HepG2 (cell line): ENCODE measurements around the gene ZNF507. TPM values are rescaled to one million over a fixed set of nuclear protein-coding genes. Genes with fewer than 3 reads are reported as not detected.

Experiments
- ATAC-seq: fragments of 200-7000 bp; cut with Tn5 transposase; 3 replicates; pipeline ENCODE4 v1.9.1; 2020; ENCODE audit warnings: mild to moderate bottlenecking, moderate library complexity
- BruUV-seq: library from RNA; stranded (reverse); fragments of 400-500 nt; replicated peaks from 2 replicates; lab custom pipeline; 2021; lab: Mats Ljungman, UMichigan
- CTCF ChIA-PET: fragments of 300-600 bp; formaldehyde crosslinking; extraction: SDS; loops from one replicate; lab custom pipeline; 2021; ENCODE audit warnings: low total read pairs, inconsistent platforms, low intra/inter-chr PET ratio; lab: Yijun Ruan, JAX
- POLR2A ChIA-PET: fragments of 350-600 bp; sonication (Branson Sonifier 250); formaldehyde crosslinking; loops from one replicate; lab custom pipeline; 2020; ENCODE audit warnings: antibody characterized with exemption, inconsistent platforms; lab: Yijun Ruan, JAX
- DNase-seq: peaks from one replicate; pipeline ENCODE4 v3.0.0-alpha.2; 2015; ENCODE audit warnings: low spot score
- FAIRE-seq: peaks from 3 replicates; lab custom pipeline; 2011; peaks lifted over from hg19 to GRCh38; lab: Jason Lieb, UNC
- H2AFZ ChIP-seq: one replicate; pipeline ENCODE4 v1.6.1; 2011; ENCODE audit warnings: low read length, inconsistent platforms
- H3K27ac ChIP-seq: fragments of 300-600 bp; 3 replicates; pipeline ENCODE4 v1.8.0; 2011; ENCODE audit warnings: mixed run types, mild to moderate bottlenecking, mixed read lengths, low read length, inconsistent platforms; ENCODE audit not compliant: insufficient read depth; ENCODE audit errors: extremely low read length
- H3K27me3 ChIP-seq, 2 experiments: fragments of 200-600 bp in 1 of 2; 2 replicates in 1 of 2; 3 replicates in 1 of 2; pipeline versions ENCODE4 v1.6.0 to v1.8.0; 2011; ENCODE audit warnings: low read length in 2 of 2, mild to moderate bottlenecking in 2 of 2, moderate library complexity in 2 of 2, inconsistent platforms in 1 of 2; ENCODE audit not compliant: insufficient read depth in 2 of 2, control insufficient read depth in 1 of 2
- H3K36me3 ChIP-seq, 2 experiments: fragments of 200-600 bp in 1 of 2; replicated peaks in 1 of 2; 2 replicates in 1 of 2; 3 replicates in 1 of 2; pipeline versions ENCODE4 v1.5.1 to v1.8.0; 2011; ENCODE audit warnings: low read length in 2 of 2, inconsistent platforms in 1 of 2; ENCODE audit not compliant: insufficient read depth in 2 of 2, control insufficient read depth in 1 of 2
- H3K4me1 ChIP-seq: 2 replicates; pipeline ENCODE4 v1.5.1; 2012; ENCODE audit warnings: low read length, inconsistent platforms; ENCODE audit not compliant: insufficient read depth
- H3K4me2 ChIP-seq: 2 replicates; pipeline ENCODE4 v1.6.0; 2011; ENCODE audit warnings: low read depth, low read length, inconsistent platforms
- H3K4me3 ChIP-seq, 3 experiments: fragments of 200-600 bp in 1 of 3; sonication (generic), shearing (Covaris generic) in 1 of 3; replicated peaks in 1 of 3; 2 replicates each; pipeline ENCODE4 v1.5.1; 2011 to 2016; ENCODE audit warnings: low read length in 3 of 3, inconsistent platforms in 2 of 3, low read depth in 2 of 3, mild to moderate bottlenecking in 2 of 3, control low read depth in 1 of 3, mixed read lengths in 1 of 3; ENCODE audit not compliant: insufficient read depth in 1 of 3
- H3K79me2 ChIP-seq: one replicate; pipeline ENCODE4 v1.6.1; 2011; ENCODE audit warnings: low read length, inconsistent platforms; ENCODE audit not compliant: insufficient read depth
- H3K9ac ChIP-seq: 2 replicates; pipeline ENCODE4 v1.6.0; 2011; ENCODE audit warnings: mild to moderate bottlenecking, low read depth, low read length, inconsistent platforms; ENCODE audit not compliant: insufficient read depth
- H3K9me3 ChIP-seq: 2 replicates; pipeline ENCODE4 v1.5.1; 2012; ENCODE audit warnings: mild to moderate bottlenecking, low read length
- H4K20me1 ChIP-seq: 2 replicates; pipeline ENCODE4 v1.6.0; 2011; ENCODE audit warnings: inconsistent platforms, mild to moderate bottlenecking, low read length, moderate library complexity; ENCODE audit not compliant: insufficient read depth
- ERF ChIP-seq: IDR thresholded peaks from 2 replicates; pipeline ENCODE4 v1.6.1; 2018; ENCODE audit warnings: missing biosample characterization, missing genetic modification reagents
- HOXD1 ChIP-seq: sonication (generic); formaldehyde crosslinking; IDR thresholded peaks from 2 replicates; pipeline ENCODE4 v1.5.0; 2020; ENCODE audit warnings: missing genetic modification reagents
- REL ChIP-seq: sonication (generic); formaldehyde crosslinking; conservative IDR thresholded peaks from 2 replicates; pipeline ENCODE4 v1.8.0; 2022; ENCODE audit warnings: mild to moderate bottlenecking, missing genetic modification reagents, moderate library complexity
- WGBS: methylation state at CpG from one replicate; pipeline ENCODE4 v1.1.6; 2017; ENCODE audit warnings: low lambda C conversion rate; 5-methylcytosine and 5-hydroxymethylcytosine counted together
- in situ Hi-C: cut with HindIII; loops from 2 replicates; pipeline ENCODE4 v1.10.0; 2017; ENCODE audit warnings: low pct_unique_long_range_greater_than_20kb; ENCODE audit not compliant: extremely low pct_ligation_motif_present
- intact Hi-C: fragments of 100-400 bp; cut with micrococcal nuclease; formaldehyde crosslinking; loops from one replicate; pipeline ENCODE4 v1.10.0; 2022; ENCODE audit not compliant: unreplicated experiment
- polyA plus RNA-seq, 8 experiments: library from polyadenylated mRNA; depleted of rRNA in 3 of 8; stranded (reverse) in 7 of 8; unstranded in 1 of 8; fragments of >200 nt; fragmentation: Illumina TruSeq in 4 of 8; extraction: Trizol in 4 of 8; gene quantifications; 2 replicates each; pipeline versions ENCODE4 v1.2.1 to v1.2.3, GENCODE V29; 2011 to 2016; ENCODE audit warnings: low read depth in 4 of 8, missing spikeins in 1 of 8, mixed read lengths in 1 of 8; ENCODE audit not compliant: insufficient read depth in 1 of 8
- total RNA-seq, 5 experiments: library from RNA; depleted of rRNA; stranded (reverse); fragments of >200 nt; fragmentation: Illumina TruSeq; extraction: Trizol; gene quantifications; 2 replicates each; pipeline ENCODE4 v1.2.3, GENCODE V29; 2016; ENCODE audit warnings: low read depth in 1 of 5
- TF ChIP-seq, protein P1 (sequence below): sonication (generic); formaldehyde crosslinking; IDR thresholded peaks from 2 replicates; pipeline ENCODE4 v1.4.0; 2020; ENCODE audit warnings: missing genetic modification reagents
- TF ChIP-seq, protein P2 (sequence below): sonication (generic); formaldehyde crosslinking; IDR thresholded peaks from 2 replicates; pipeline ENCODE4 v1.5.0; 2020; ENCODE audit warnings: mild to moderate bottlenecking, missing genetic modification reagents, moderate library complexity

Gene ZNF507
- total and polyA plus RNA-seq, 2 of the 13 experiments (the other 11 are each of a cell fraction or from before 2014, with no cell fraction given), result 7.3 to 10.9 TPM

DNA sequence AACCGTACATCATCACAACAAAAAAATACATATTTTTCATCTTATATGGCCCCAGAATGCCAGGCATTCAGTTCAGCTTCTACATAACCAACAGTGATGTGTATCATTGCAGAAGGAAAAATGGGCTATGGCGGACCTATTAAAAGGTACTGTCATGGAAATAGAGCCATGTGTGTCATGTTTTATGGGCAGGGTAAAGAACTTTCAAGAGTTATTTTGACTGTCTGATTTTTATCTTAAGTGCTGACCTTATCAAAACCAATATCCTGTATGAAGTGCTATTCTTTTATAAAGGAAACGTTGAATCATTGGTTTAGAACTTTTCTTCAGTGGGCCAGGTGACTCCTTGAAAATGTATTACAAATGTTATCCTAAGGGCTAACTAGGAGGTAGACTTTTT is 9.9 kb downstream of the ZNF507 start:
- H3K27ac ChIP-seq, result no peak overlapping the region
- CTCF ChIA-PET, result no interaction called here
- FAIRE-seq, result no peak
- no peak overlapping the region for H3K4me3 ChIP-seq
- H2AFZ ChIP-seq, result no peak overlapping the region
- no peak for DNase-seq
- H3K79me2 ChIP-seq, result peaks cover 28% of the 10 kb centered on the region
- no TSS peak for BruUV-seq
- POLR2A ChIA-PET, result interaction anchor here (0.7 to 0.9 kb wide), 2 partner anchors 10 to 19 kb away, joined by 3 read pairs; partner anchors contain the start of gene ZNF507
- peaks cover 17 to 78% of the 10 kb centered on the region in 2 experiments for H3K36me3 ChIP-seq
- H4K20me1 ChIP-seq, result no peaks in the 10 kb centered on the region; the same call in 1 of the 2 replicates
- TF ChIP-seq, protein P1, sequence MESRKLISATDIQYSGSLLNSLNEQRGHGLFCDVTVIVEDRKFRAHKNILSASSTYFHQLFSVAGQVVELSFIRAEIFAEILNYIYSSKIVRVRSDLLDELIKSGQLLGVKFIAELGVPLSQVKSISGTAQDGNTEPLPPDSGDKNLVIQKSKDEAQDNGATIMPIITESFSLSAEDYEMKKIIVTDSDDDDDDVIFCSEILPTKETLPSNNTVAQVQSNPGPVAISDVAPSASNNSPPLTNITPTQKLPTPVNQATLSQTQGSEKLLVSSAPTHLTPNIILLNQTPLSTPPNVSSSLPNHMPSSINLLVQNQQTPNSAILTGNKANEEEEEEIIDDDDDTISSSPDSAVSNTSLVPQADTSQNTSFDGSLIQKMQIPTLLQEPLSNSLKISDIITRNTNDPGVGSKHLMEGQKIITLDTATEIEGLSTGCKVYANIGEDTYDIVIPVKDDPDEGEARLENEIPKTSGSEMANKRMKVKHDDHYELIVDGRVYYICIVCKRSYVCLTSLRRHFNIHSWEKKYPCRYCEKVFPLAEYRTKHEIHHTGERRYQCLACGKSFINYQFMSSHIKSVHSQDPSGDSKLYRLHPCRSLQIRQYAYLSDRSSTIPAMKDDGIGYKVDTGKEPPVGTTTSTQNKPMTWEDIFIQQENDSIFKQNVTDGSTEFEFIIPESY (CRISPR knock-in tag), result no peak
- no peaks in the 10 kb centered on the region for H3K27me3 ChIP-seq
- ATAC-seq, result no peak
- H3K9ac ChIP-seq, result no peak overlapping the region
- no peaks in the 10 kb centered on the region for H3K9me3 ChIP-seq
- intact Hi-C loops (loop anchor here (5.0 kb wide), 1 partner anchor 68 kb away; no protein-coding TSS in a partner anchor), in situ Hi-C loops (no loop called here)
- 98% methylated on average over 3 of the region's 3 CpGs for WGBS
- H3K4me1 ChIP-seq, result peaks cover 25% of the 10 kb centered on the region
- no peak overlapping the region for H3K4me2 ChIP-seq

DNA sequence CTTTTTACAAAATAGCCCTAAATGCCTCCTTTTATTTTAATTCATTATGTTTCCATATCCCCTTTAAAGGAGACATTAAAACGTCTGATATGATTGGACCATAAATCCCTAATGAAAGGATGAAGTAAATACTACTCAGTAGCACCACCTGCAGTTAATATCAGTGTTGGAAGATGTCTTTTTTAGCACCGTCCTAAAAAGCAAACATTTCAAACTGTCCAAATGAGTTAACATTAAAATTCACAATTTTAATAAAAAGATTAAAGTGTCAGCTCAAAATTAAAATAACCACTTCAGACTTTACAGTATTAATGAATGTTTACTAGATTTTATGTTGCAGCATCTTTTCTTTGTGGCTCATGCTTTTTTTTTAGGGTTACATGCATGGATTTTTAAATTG is 12.3 kb downstream of the ZNF507 start:
- Histone ChIP-seq H2AFZ (no peak overlapping the region), H3K9me3 (no peaks in the 10 kb centered on the region), H3K36me3 (peaks cover 18 to 81% of the 10 kb centered on the region in 2 experiments), H3K4me3 (no peak overlapping the region), H3K27ac (no peak overlapping the region), H3K4me1 (peaks cover 33% of the 10 kb centered on the region), H3K27me3 (no peaks in the 10 kb centered on the region), H3K9ac (no peak overlapping the region), H4K20me1 (no peaks in the 10 kb centered on the region; the same call in 1 of the 2 replicates), H3K4me2 (no peak overlapping the region), H3K79me2 (peaks cover 11% of the 10 kb centered on the region)
- in situ Hi-C loops, result no loop called here
- DNase-seq, result no peak
- no TSS peak for BruUV-seq
- ATAC-seq, result no peak
- POLR2A ChIA-PET, result no interaction called here
- intact Hi-C loops, result loop anchor here (5.0 kb wide), 1 partner anchor 70 kb away; no protein-coding TSS in a partner anchor
- 46% methylated on average over 2 of the region's 2 CpGs for WGBS
- CTCF ChIA-PET, result interaction anchor here (1.5 kb wide), 1 partner anchor 17 kb away, joined by 5 read pairs; no protein-coding TSS in a partner anchor
- no peak for FAIRE-seq
- TF ChIP-seq, protein P2, sequence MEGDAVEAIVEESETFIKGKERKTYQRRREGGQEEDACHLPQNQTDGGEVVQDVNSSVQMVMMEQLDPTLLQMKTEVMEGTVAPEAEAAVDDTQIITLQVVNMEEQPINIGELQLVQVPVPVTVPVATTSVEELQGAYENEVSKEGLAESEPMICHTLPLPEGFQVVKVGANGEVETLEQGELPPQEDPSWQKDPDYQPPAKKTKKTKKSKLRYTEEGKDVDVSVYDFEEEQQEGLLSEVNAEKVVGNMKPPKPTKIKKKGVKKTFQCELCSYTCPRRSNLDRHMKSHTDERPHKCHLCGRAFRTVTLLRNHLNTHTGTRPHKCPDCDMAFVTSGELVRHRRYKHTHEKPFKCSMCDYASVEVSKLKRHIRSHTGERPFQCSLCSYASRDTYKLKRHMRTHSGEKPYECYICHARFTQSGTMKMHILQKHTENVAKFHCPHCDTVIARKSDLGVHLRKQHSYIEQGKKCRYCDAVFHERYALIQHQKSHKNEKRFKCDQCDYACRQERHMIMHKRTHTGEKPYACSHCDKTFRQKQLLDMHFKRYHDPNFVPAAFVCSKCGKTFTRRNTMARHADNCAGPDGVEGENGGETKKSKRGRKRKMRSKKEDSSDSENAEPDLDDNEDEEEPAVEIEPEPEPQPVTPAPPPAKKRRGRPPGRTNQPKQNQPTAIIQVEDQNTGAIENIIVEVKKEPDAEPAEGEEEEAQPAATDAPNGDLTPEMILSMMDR (CRISPR knock-in tag), result 0 out of 2 replicates have a peak, but pooled peaks have one; percentile 12
- TF ChIP-seq ERF (CRISPR knock-in tag) (no peak), REL (CRISPR knock-in tag) (no peak), HOXD1 (CRISPR knock-in tag) (no peak)
